Germinal center (tissue), 1 donor: ENCODE results near the gene SPSB1.

Experiments
- DNase-seq: peaks from one replicate; pipeline ENCODE4 v3.0.0; 2012; ENCODE audit warnings: mixed read lengths, low spot score

The SPSB1 gene

DNA sequence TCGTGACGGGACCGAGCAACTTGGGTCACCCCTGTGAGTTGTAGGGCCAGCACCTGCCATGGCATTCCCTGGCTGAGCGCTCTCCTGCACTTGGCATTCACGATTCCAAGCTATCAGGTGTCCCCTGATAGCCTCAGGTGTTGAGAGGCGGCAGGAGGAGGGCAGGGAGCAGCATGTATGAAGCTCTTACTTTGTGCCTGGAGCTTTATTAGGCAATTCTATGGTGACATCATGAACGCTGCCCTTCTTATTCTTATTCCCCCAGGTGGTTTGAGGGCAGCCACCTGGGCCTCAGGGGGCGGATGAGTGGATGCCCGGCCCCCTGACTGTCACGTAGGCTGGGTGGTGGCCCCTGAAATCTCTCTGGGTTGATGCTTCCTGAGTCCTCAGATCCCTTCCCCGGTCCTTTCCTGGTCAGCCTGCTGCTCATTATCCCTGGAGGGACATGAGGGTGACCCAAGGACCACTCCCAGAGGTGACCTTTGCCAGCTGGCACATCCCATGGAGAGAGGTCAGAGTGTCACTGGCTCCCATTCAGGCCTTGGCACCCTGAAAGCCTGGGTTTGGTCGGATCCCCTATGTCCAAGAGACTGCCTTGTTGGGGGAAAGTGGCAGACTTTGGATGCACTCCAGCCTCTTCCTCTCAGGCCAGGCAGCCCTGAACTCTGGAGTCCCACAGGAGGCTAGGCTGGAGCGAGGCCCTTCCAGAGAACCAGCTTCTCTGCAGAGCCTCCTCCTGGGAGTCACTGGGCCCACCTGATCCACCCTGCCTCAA lies 51.9 kb downstream of the SPSB1 start:
- peak; percentile 25 for DNase-seq

DNA sequence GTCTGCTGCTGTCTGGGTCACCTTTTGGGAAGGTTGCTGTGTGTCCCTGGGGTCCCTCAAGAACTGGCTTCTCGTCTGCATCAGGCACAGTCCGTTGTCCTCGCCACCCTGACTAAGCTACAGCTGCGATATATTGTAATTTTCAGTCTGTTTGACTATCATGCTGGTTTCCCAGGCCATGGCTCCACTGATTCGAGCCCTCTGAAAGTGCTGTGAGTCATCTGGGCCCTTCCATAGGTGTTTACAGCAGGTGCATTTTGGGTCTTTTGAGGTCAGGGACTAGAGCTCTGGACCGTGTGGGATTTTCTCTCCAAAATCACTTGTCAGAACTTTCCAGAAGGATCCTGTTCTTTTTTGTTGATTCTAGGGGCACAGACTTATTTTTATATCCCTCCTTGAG lies 52.8 kb downstream of the SPSB1 start:
- no peak for DNase-seq

DNA sequence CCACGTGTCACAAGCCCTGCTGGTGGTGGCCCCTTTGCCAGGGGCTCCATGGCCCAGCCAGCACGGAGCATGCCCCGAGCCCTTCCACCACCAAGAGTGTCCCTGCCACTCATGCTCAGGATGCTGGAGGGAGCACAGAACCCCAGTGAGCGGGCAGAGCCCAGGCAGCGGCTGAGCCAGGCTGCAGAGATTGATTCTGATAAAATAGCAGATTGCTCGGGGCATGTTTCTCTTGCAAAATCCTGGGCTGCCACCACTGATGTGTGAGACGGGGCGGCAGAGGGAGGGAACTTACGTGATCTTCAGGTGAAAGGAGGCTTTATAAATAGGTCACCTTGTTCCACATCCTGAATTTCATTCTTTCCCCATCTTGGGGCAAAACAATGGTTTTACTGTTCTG lies 53.2 kb downstream of the SPSB1 start:
- no peak for DNase-seq

- DNase-seq = no peak
These were observed 53.9 kb downstream of the SPSB1 start for GRCh38 chr1:9346566-9346965.

GRCh38 chr1:9347095-9347850 lies 54.6 kb downstream of the SPSB1 start:
- no peak for DNase-seq

GRCh38 chr1:9349331-9349851 lies 56.7 kb downstream of the SPSB1 start:
- DNase-seq = no peak

GRCh38 chr1:9350013-9350908 lies 57.6 kb downstream of the SPSB1 start:
- DNase-seq = no peak

DNA sequence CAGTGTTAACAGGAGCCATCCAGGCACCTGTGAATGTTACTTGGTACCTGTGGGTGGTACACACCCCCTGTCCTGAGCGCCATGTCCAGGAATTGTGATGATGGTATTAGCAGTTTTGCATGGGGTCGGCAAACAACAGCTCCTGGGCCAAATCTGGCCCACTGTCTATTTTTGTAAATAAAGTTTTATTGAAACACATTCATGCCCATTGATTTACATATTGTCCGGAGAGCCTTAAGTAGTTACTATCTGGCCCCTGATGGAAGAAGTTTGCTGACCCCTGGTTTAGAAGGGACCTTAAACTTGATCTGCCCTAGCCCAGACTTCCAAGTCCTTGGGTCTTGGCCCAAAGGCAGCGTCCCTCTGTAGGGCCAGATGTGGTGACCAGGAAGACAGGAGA lies 58.3 kb downstream of the SPSB1 start:
- no peak for DNase-seq

- DNase-seq = no peak
These were observed 59.1 kb downstream of the SPSB1 start for GRCh38 chr1:9351654-9352271.

DNA sequence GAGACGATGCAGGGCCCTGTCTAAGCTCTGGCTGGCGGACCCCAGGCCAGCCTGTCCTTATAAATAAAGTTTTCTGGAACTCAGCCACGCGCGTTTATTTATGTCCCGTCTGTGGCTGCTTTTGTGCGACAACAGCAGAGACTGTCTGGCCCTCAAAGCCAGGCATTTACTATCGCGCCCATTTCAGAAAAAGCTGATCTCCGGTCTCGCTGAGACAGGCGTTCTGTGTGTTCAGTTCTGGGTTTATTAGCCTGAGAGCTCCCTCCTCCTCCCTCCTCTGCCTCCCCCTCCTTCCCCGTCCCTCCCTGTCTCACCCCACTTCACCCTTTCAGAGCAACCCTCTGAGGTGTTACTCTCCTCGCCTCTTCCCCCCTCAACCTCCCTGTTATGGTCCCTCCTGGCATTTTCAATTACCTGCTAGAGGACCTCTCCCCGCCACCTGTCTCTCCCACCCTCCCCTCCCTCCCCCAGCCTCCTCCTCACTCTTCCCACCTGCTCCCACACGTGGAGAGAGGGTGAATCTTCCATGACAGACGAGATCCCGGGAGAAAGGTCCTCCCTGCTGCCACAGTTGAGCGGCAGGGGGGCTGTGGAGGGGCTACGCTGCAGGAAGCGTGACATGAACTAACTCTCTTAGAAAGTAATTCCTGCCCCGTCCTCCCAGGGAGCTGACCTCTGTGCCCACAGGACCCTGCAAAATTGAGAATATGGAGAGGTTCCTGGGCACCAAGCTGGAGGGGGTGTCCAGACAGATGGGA lies 59.9 kb downstream of the SPSB1 start:
- DNase-seq = no peak

GRCh38 chr1:9355503-9355902 lies 62.8 kb downstream of the SPSB1 start:
- DNase-seq = no peak

- DNase-seq = no peak
These were observed 63.3 kb downstream of the SPSB1 start for GRCh38 chr1:9356021-9356420.

GRCh38 chr1:9356829-9357466 lies 64.3 kb downstream of the SPSB1 start:
- no peak for DNase-seq

DNA sequence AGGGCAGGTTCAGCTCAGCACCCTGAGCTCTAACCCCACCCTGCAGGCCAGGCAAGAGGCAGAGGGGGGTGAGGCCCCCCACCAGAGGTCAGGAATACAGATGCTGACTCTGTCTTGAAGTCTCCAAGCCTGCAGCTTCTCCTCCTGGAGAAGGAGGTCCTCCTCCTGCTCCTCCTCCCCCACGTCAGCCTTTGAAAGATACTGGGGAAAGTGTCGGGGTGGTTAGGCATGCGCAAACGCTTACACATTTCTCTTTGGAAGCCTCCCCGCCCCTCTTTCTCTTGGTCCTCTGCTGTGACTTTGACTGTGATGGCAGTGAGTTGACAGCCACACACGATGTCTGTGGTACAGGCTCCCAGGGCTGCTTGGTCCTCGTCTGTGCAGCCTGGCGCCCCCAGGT lies 65.3 kb downstream of the SPSB1 start:
- no peak for DNase-seq

DNA sequence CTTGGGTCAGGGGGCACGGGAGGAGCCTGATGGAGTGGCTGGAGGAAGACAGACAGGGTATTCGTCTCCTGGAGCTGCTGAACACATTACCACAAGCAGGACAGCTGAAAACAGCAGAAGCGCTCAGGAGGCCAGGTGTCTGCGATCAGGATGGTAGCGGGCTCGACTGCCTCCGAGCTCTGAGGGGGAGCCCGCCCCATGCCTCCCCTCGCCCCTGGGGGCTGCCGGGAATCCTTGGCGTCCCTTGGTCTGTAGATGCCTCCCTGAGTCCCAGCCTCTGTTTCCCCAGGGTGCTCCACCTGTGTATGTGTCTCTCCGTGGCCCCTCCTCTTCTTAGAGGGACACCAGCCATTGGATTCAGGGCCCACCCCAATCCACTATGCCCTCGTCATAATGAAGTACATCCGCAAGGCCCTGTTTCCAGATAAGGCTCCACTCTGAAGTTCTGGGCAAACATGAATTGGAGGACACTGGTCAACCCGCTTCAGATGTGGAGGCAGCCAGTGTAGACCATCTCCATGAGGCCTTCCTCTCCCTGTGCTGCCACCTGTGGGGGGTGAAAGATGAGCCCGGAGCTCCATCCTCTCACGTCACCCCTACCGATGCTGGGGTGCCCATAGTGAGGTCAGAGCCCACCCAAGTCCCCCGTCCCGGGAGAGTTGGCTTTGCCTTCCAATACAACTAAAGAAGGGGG lies 67.8 kb downstream of the SPSB1 start:
- no peak for DNase-seq

DNA sequence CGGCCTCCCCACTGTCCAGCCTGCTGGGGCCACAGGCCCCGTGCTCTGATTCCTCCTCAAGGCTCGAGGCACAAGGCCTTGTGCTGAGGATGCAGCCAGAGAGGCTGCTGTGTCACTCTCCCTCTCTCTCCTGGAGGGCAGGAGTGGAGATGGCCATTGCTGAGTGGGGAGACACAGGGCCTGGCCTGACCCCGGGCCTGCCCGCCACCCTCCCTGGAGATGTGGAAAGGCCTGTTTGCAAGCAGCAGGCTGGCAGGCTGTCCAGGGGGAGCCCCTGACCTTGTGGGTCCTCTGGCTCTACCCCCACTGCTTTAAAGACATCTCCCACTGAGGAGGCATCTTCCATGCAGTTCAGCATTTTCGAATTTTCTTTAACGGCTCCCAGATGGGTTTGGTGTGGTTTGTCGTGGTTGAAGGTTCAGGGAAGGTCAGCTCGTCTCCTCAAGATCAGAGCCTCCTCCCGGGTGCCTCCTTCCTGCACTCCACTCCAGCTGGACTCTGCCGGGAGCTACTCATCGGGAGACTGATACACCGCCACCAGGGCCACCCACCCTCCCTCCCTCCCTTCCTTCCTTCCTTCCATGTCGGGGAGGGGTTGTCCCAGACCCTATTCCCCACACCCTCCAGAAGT lies 69.1 kb downstream of the SPSB1 start:
- DNase-seq = no peak

- peak; percentile 60 for DNase-seq
These were observed 69.8 kb downstream of the SPSB1 start for GRCh38 chr1:9362488-9362887.

GRCh38 chr1:9363061-9363471 lies 70.4 kb downstream of the SPSB1 start:
- peak; percentile 31 for DNase-seq

- DNase-seq = no peak
These were observed 73.6 kb downstream of the SPSB1 start for GRCh38 chr1:9366298-9366697.
